HL-60 (cell line): ENCODE measurements around the gene GPR179.
A peak's percentile ranks its signal among the peaks of the same experiment; 100 is the strongest.

ENCODE experiments used
- DNase-seq, 2 experiments: peaks; one replicate each; pipeline ENCODE4 v3.0.0-alpha.2; 2010 to 2020; ENCODE audit warnings: low read depth in 1 of 2, low spot score in 1 of 2
- H3K27ac ChIP-seq: fragments of 250-450 bp; sonication (Bioruptor Pico); replicated peaks from 2 replicates; pipeline ENCODE4 v1.5.1; 2020; ENCODE audit warnings: mild to moderate bottlenecking, moderate library complexity
- H3K27me3 ChIP-seq: fragments of 250-450 bp; sonication (Bioruptor Pico); 2 replicates; pipeline ENCODE4 v1.5.1; 2021; ENCODE audit warnings: mild to moderate bottlenecking, moderate library complexity; ENCODE audit not compliant: insufficient read depth, poor library complexity, severe bottlenecking
- H3K4me3 ChIP-seq: replicated peaks from 2 replicates; pipeline ENCODE4 v1.5.1; 2011; ENCODE audit warnings: mild to moderate bottlenecking, control low read depth, low read length; ENCODE audit not compliant: insufficient read depth
- GABPA ChIP-seq: IDR thresholded peaks from 2 replicates; pipeline ENCODE4 v1.6.1; 2012; ENCODE audit warnings: low read depth
- POLR2AphosphoS5 ChIP-seq: IDR thresholded peaks from 2 replicates; pipeline ENCODE4 v1.6.1; 2012; ENCODE audit warnings: low read depth
- SPI1 ChIP-seq: IDR thresholded peaks from 2 replicates; pipeline ENCODE4 v1.6.1; 2012; ENCODE audit warnings: low read depth, mild to moderate bottlenecking, borderline replicate concordance
- TF ChIP-seq, protein P1 (sequence below): IDR thresholded peaks from 2 replicates; pipeline ENCODE4 v1.6.1; 2012; ENCODE audit warnings: low read depth; ENCODE audit not compliant: insufficient replicate concordance
- TF ChIP-seq, protein P2 (sequence below): IDR thresholded peaks from one replicate; pipeline ENCODE4 v1.5.1; 2011; ENCODE audit warnings: low read length, control low read depth, inconsistent platforms; ENCODE audit not compliant: insufficient read depth

GPR179 gene

DNA sequence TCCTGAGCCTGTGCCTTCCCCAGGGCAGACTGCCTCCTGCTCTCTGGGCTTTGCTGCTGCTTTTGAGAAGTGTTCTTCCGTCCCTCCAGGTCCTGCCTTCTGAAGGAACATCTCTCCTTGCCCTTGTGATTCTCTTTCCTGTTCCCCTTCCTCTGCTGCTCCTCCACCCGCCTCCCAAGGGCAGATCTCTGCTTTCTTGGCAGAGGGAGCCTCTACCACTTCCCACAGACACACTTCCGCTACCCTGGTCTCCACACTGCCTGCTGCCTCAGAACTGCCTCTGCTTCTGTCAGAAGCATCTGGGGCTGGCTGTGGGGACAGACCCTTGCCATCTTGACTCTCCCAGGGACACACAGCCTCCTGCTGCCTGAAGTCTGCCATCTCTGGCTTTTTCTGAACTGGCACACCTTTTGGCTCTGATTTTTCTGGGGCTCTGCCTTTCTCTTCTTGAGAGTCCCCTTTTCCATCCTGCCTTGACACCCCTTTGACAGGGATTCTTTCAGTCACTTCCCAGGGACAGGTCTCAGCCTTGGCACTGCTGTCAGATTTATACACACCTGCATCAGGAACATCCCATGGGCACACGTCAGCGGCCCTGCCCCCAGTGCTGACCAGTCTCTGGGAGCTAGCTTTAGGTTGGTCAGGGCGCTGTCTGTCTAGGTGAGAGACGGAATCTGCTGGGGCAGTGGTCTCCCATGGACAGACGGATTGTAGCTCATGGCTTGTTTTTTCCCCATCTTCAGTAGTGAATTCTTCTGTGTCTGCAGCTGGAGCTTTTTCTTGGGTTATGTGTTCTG, 16.6 kb downstream of the GPR179 start:
- Histone ChIP-seq H3K27ac (0 out of 2 replicates have a peak overlapping the region, but pooled peaks have one; percentile 9), H3K4me3 (no peak overlapping the region), H3K27me3 (no peaks in the 10 kb centered on the region)
- TF ChIP-seq GABPA (peak; percentile 71), SPI1 (peak; percentile 73; the same call in 1 of the 2 replicates), POLR2AphosphoS5 (no peak)
- TF ChIP-seq, protein P1, sequence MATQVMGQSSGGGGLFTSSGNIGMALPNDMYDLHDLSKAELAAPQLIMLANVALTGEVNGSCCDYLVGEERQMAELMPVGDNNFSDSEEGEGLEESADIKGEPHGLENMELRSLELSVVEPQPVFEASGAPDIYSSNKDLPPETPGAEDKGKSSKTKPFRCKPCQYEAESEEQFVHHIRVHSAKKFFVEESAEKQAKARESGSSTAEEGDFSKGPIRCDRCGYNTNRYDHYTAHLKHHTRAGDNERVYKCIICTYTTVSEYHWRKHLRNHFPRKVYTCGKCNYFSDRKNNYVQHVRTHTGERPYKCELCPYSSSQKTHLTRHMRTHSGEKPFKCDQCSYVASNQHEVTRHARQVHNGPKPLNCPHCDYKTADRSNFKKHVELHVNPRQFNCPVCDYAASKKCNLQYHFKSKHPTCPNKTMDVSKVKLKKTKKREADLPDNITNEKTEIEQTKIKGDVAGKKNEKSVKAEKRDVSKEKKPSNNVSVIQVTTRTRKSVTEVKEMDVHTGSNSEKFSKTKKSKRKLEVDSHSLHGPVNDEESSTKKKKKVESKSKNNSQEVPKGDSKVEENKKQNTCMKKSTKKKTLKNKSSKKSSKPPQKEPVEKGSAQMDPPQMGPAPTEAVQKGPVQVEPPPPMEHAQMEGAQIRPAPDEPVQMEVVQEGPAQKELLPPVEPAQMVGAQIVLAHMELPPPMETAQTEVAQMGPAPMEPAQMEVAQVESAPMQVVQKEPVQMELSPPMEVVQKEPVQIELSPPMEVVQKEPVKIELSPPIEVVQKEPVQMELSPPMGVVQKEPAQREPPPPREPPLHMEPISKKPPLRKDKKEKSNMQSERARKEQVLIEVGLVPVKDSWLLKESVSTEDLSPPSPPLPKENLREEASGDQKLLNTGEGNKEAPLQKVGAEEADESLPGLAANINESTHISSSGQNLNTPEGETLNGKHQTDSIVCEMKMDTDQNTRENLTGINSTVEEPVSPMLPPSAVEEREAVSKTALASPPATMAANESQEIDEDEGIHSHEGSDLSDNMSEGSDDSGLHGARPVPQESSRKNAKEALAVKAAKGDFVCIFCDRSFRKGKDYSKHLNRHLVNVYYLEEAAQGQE = no peak
- TF ChIP-seq, protein P2, sequence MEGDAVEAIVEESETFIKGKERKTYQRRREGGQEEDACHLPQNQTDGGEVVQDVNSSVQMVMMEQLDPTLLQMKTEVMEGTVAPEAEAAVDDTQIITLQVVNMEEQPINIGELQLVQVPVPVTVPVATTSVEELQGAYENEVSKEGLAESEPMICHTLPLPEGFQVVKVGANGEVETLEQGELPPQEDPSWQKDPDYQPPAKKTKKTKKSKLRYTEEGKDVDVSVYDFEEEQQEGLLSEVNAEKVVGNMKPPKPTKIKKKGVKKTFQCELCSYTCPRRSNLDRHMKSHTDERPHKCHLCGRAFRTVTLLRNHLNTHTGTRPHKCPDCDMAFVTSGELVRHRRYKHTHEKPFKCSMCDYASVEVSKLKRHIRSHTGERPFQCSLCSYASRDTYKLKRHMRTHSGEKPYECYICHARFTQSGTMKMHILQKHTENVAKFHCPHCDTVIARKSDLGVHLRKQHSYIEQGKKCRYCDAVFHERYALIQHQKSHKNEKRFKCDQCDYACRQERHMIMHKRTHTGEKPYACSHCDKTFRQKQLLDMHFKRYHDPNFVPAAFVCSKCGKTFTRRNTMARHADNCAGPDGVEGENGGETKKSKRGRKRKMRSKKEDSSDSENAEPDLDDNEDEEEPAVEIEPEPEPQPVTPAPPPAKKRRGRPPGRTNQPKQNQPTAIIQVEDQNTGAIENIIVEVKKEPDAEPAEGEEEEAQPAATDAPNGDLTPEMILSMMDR = no peak
- DNase-seq = peak; percentile 36 to 87

DNA sequence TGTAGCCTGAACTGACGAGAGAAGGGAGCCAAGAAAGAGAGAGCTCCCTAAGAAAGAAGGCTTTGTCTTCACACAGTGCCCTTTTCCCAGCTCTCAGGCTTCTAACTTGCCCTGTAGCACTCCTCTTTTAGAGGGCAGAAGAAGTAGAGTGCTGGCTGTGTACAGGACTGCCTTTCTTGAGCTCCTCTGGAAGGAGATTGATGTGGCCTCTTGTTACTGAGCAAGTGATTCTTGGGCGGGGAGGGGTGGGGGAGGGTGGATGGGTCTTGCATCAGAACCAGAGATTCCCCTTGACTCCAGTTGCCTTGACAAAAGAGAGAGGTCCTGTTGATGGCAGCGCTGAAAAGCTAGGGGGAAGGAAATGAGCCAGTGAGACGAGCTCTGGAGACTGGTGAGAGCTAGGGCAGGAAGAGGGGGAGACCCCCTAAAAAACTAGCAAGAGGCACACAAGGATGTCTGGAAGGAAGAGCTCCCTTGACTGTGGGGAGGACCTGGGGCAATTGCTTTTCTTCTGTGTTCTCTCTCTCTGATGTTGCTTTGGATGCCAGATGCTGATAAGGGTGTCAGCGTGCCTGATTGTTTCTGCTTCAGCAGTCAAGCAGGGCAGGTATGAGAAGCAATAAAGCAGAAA, 18.4 kb downstream of the GPR179 start:
- H3K4me3 ChIP-seq = no peak overlapping the region
- H3K27ac ChIP-seq = no peak overlapping the region
- no peak for TF ChIP-seq GABPA
- no peak for TF ChIP-seq POLR2AphosphoS5
- TF ChIP-seq SPI1 = no peak
- TF ChIP-seq, protein P1 = no peak
- TF ChIP-seq, protein P2 = no peak
- H3K27me3 ChIP-seq = no peaks in the 10 kb centered on the region
- no peak for DNase-seq

DNA sequence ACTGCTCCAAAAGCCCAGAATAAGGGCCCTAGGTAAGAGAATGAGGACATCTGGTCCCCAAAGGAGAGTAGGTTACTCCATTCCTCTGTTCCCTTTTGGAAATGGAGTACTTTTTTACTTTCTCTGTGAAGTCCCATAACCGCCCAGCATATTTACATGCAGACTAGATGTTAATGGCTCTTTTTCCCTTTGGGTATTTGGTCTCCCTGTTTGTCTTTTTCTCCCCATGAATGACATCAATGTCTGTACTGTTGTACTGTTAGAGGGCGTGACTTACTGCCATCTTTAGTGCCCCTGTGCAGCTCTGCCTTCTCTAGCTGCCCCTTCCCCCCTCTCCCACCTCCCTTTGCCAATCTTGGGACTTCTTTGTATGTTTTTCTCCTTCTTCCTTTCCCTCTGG, 19.0 kb downstream of the GPR179 start:
- H3K27me3 ChIP-seq = no peaks in the 10 kb centered on the region
- H3K27ac ChIP-seq = no peak overlapping the region
- no peak for TF ChIP-seq GABPA
- TF ChIP-seq, protein P1 = no peak
- no peak for TF ChIP-seq SPI1
- no peak for TF ChIP-seq POLR2AphosphoS5
- TF ChIP-seq, protein P2 = no peak
- H3K4me3 ChIP-seq = no peak overlapping the region
- DNase-seq = no peak
